Epithelial cell of alveolus of lung (primary cell): ENCODE data around the gene IFI27. TPM values are rescaled to one million over a fixed set of nuclear protein-coding genes. Genes with fewer than 3 reads are reported as not detected.

ENCODE experiments used
- total RNA-seq: library from RNA; depleted of rRNA; stranded (reverse); fragments of >200 nt; gene quantifications from 2 replicates; pipeline ENCODE4 v1.2.1, GENCODE V29; 2015

Gene IFI27
- total RNA-seq = 37.6 TPM in 1 of 2 replicates, not detected in the other

GRCh38 chr14:94110552-94111181, at the start of gene IFI27:
TSS of gene IFI27 (plus strand) at chr14:94110736.

GRCh38 chr14:94080621-94081385, 29.7 kb upstream of the IFI27 start, which contains the start of the genes DDX24 and IFI27L1:
TSS of gene DDX24 (minus strand) at chr14:94081202. CDS start at chr14:94079742, 1,460 bp downstream.
TSS of gene IFI27L1 (plus strand) at chr14:94081310. CDS start at chr14:94096938, 15,628 bp downstream.

DNA sequence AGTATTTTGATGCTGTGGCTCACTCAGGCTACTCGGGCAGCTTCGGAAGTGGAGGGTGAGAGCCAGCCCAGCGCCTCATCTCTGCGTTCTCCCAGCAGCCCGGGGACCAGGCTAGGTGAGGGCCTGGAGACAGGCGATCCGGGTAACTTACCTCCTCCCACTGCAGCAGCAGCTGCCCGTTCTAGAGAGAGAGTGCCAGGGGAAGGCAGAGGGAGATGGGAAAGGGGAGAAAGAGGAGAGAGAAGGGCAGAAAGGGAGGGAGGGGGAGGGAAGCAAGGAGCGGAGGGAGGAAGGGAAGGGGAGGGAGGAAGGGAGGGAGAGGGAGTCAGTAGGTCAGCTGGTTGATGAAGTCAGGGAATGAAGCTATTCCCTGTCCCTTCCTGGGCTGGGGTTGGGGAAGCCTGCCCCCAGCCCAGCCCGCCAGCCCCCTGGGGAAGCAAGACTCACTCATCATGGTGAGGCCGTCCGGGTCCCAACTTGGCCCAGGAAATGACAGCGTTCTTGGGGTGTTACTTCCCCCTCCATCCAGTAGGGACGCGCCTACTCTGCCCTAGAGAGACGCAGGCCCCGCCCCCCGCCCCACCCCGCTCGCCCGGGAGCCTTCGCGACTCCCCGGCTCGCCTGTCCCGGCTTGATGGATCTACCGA, 18.7 kb downstream of the IFI27 start, which contains the start of gene IFI27L2:
Gene IFI27L2, minus strand, starts transcription at position 494 of the 647 bp plus-strand sequence. Its CDS starts 40 bp downstream, at position 454.

Other genes with a start within 250 kb of the IFI27 start
- gene FAM181A, start 183.4 kb upstream of the IFI27 start, total RNA-seq = not detected in 2 replicates
- gene ASB2, start 134.2 kb upstream of the IFI27 start, total RNA-seq = 0.13 TPM in 1 of 2 replicates, not detected in the other
- not detected in 2 replicates for gene CCDC197, start 113.4 kb upstream of the IFI27 start, total RNA-seq
- gene OTUB2, start 84.4 kb upstream of the IFI27 start, total RNA-seq = 0.48 and 3.2 TPM in 2 replicates
- 95.9 and 147 TPM in 2 replicates for gene DDX24, start 29.5 kb upstream of the IFI27 start, total RNA-seq
- 9.6 and 28.6 TPM in 2 replicates for gene IFI27L1, start 29.4 kb upstream of the IFI27 start, total RNA-seq
- 47.2 and 328 TPM in 2 replicates for gene IFI27L2, start 18.9 kb downstream of the IFI27 start, total RNA-seq
- 1.6 and 8.5 TPM in 2 replicates for gene PPP4R4, start 63.6 kb downstream of the IFI27 start, total RNA-seq
- not detected in 2 replicates for gene SERPINA10, start 182.5 kb downstream of the IFI27 start, total RNA-seq
- gene SERPINA6, start 212.6 kb downstream of the IFI27 start, total RNA-seq = 0.13 TPM in 1 of 2 replicates, not detected in the other